H1 (cell line): Measurements from ENCODE around the gene FGGY. TPM values are rescaled to one million over a fixed set of nuclear protein-coding genes. Genes with fewer than 3 reads are reported as not detected.

Source experiments
- CTCF ChIA-PET: fragments of 300-600 bp; sonication (Branson Sonifier 250); formaldehyde crosslinking; loops from one replicate; lab custom pipeline; 2021; ENCODE audit not compliant: partially characterized antibody; lab: Charles Lee
- POLR2A ChIA-PET: fragments of 300-600 bp; sonication (Branson Sonifier 250); formaldehyde crosslinking; loops from one replicate; lab custom pipeline; 2021; ENCODE audit warnings: inconsistent platforms; ENCODE audit not compliant: partially characterized antibody; lab: Charles Lee
- DNase-seq, 2 experiments: peaks; one replicate each; pipeline versions ENCODE4 v3.0.0 to v3.0.0-alpha.2; 2010 to 2022; ENCODE audit warnings: low spot score in 2 of 2, low read depth in 1 of 2, mixed read lengths in 1 of 2
- FAIRE-seq: peaks from 2 replicates; lab custom pipeline; 2011; peaks lifted over from hg19 to GRCh38; lab: Jason Lieb, UNC
- H2AFZ ChIP-seq: 2 replicates; pipeline ENCODE4 v1.8.1; 2012; ENCODE audit warnings: low read length, inconsistent platforms
- H2AK5ac ChIP-seq: 2 replicates; pipeline ENCODE4 v1.6.1; 2013; ENCODE audit warnings: low read depth, low read length
- H2BK120ac ChIP-seq: replicated peaks from 2 replicates; pipeline ENCODE3; 2013; ENCODE audit warnings: low read depth, low read length, inconsistent platforms
- H2BK12ac ChIP-seq: 2 replicates; pipeline ENCODE4 v1.6.1; 2013; ENCODE audit warnings: low read depth, low read length
- H2BK15ac ChIP-seq: 2 replicates; pipeline ENCODE4 v1.6.1; 2013; ENCODE audit warnings: low read length
- H2BK20ac ChIP-seq: 2 replicates; pipeline ENCODE4 v1.6.1; 2013; ENCODE audit warnings: low read length
- H2BK5ac ChIP-seq: 2 replicates; pipeline ENCODE4 v1.6.1; 2013; ENCODE audit warnings: low read depth, low read length
- H3K14ac ChIP-seq: 2 replicates; pipeline ENCODE4 v1.6.1; 2013; ENCODE audit warnings: inconsistent platforms; ENCODE audit not compliant: insufficient read length
- H3K18ac ChIP-seq: 2 replicates; pipeline ENCODE4 v1.6.1; 2013; ENCODE audit warnings: low read length; ENCODE audit errors: extremely low read depth
- H3K23ac ChIP-seq: 2 replicates; pipeline ENCODE4 v1.6.1; 2013; ENCODE audit warnings: inconsistent platforms; ENCODE audit not compliant: insufficient read length
- H3K23me2 ChIP-seq: 2 replicates; pipeline ENCODE4 v1.6.1; 2013; ENCODE audit warnings: low read depth, low read length
- H3K27ac ChIP-seq: 2 replicates; pipeline ENCODE4 v1.6.1; 2011; ENCODE audit warnings: low read depth, low read length, inconsistent platforms
- H3K27me3 ChIP-seq, 4 experiments: replicated peaks in 1 of 4; 1 replicate in 1 of 4; 2 replicates in 3 of 4; pipeline versions ENCODE4 v1.6.1 to v1.8.1; 2011 to 2013; ENCODE audit warnings: low read length in 3 of 4, mild to moderate bottlenecking in 3 of 4, inconsistent platforms in 2 of 4, mixed read lengths in 2 of 4, moderate library complexity in 1 of 4; ENCODE audit not compliant: control insufficient read depth in 3 of 4, insufficient read depth in 3 of 4; ENCODE audit errors: extremely low read depth in 1 of 4
- H3K36me3 ChIP-seq, 4 experiments: 2 replicates each; pipeline versions ENCODE4 v1.6.1 to v1.8.1; 2011 to 2013; ENCODE audit warnings: mild to moderate bottlenecking in 4 of 4, low read length in 3 of 4, moderate library complexity in 2 of 4, control low read depth in 1 of 4, inconsistent platforms in 1 of 4; ENCODE audit not compliant: insufficient read depth in 4 of 4, control insufficient read depth in 2 of 4
- H3K4ac ChIP-seq: replicated peaks from 2 replicates; pipeline ENCODE3; 2013; ENCODE audit warnings: low read length, low read depth, mixed read lengths, inconsistent platforms; ENCODE audit not compliant: insufficient read length
- H3K4me1 ChIP-seq, 4 experiments: replicated peaks in 1 of 4; 1 replicate in 1 of 4; 2 replicates in 3 of 4; pipeline versions ENCODE4 v1.6.1 to v1.8.1; 2011 to 2013; ENCODE audit warnings: low read length in 3 of 4, inconsistent platforms in 2 of 4, mixed read lengths in 1 of 4; ENCODE audit not compliant: insufficient read depth in 4 of 4, control insufficient read depth in 3 of 4
- H3K4me2 ChIP-seq, 2 experiments: 2 replicates each; pipeline versions ENCODE4 v1.6.1 to v1.8.1; 2011 to 2013; ENCODE audit warnings: low read depth in 2 of 2, low read length in 2 of 2, control low read depth in 1 of 2, inconsistent platforms in 1 of 2, mild to moderate bottlenecking in 1 of 2; ENCODE audit not compliant: insufficient read depth in 1 of 2
- H3K4me3 ChIP-seq, 4 experiments: fragments of 200-600, 300-600 bp in 1 of 4; sonication (generic), shearing (Covaris generic), sonication (Bioruptor Twin) in 1 of 4; 2 replicates each; pipeline versions ENCODE4 v1.5.1 to v1.8.1; 2011 to 2016; ENCODE audit warnings: low read length in 4 of 4, low read depth in 3 of 4, control low read depth in 2 of 4, inconsistent platforms in 2 of 4, mild to moderate bottlenecking in 2 of 4, mixed read lengths in 1 of 4, moderate library complexity in 1 of 4; ENCODE audit not compliant: insufficient read depth in 2 of 4; ENCODE audit errors: extremely low read depth in 1 of 4
- H3K56ac ChIP-seq: replicated peaks from 2 replicates; pipeline ENCODE3; 2013; ENCODE audit warnings: low read depth, mild to moderate bottlenecking, mixed read lengths, low read length, inconsistent platforms; ENCODE audit not compliant: insufficient read length
- H3K79me1 ChIP-seq: 2 replicates; pipeline ENCODE4 v1.6.1; 2013; ENCODE audit warnings: low read depth, low read length, control low read depth
- H3K79me2 ChIP-seq, 2 experiments: 2 replicates each; pipeline versions ENCODE4 v1.6.1 to v1.8.1; 2012 to 2013; ENCODE audit warnings: low read length in 2 of 2, mild to moderate bottlenecking in 2 of 2, inconsistent platforms in 1 of 2; ENCODE audit not compliant: insufficient read depth in 2 of 2, control insufficient read depth in 1 of 2
- H3K9ac ChIP-seq, 4 experiments: replicated peaks in 1 of 4; 1 replicate in 1 of 4; 2 replicates in 3 of 4; pipeline versions ENCODE4 v1.6.1 to v1.8.1; 2011 to 2013; ENCODE audit warnings: low read depth in 3 of 4, low read length in 3 of 4, control low read depth in 2 of 4, mild to moderate bottlenecking in 2 of 4, moderate library complexity in 2 of 4, inconsistent platforms in 1 of 4; ENCODE audit errors: extremely low read depth in 1 of 4
- H3K9me3 ChIP-seq, 2 experiments: 2 replicates each; pipeline versions ENCODE4 v1.6.1 to v1.8.1; 2012 to 2013; ENCODE audit warnings: mild to moderate bottlenecking in 2 of 2, moderate library complexity in 2 of 2, control low read depth in 1 of 2, inconsistent platforms in 1 of 2, low read depth in 1 of 2, low read length in 1 of 2, mixed read lengths in 1 of 2; ENCODE audit not compliant: insufficient read depth in 2 of 2
- H4K20me1 ChIP-seq, 2 experiments: replicated peaks in 1 of 2; 2 replicates each; pipeline versions ENCODE3 to v1.8.1; 2011 to 2013; ENCODE audit warnings: inconsistent platforms in 2 of 2, low read length in 2 of 2, mild to moderate bottlenecking in 1 of 2; ENCODE audit not compliant: insufficient read depth in 2 of 2, control insufficient read depth in 1 of 2
- H4K5ac ChIP-seq: 2 replicates; pipeline ENCODE4 v1.6.1; 2013; ENCODE audit warnings: low read length, low read depth, mixed read lengths, inconsistent platforms; ENCODE audit not compliant: insufficient read length
- H4K8ac ChIP-seq: 2 replicates; pipeline ENCODE4 v1.8.0; 2013; ENCODE audit warnings: mild to moderate bottlenecking, moderate library complexity, low read length, inconsistent platforms; ENCODE audit not compliant: insufficient read depth; ENCODE audit errors: extremely low read depth
- H4K91ac ChIP-seq: replicated peaks from 2 replicates; pipeline ENCODE3; 2013; ENCODE audit warnings: low read length, mixed read lengths, inconsistent platforms; ENCODE audit not compliant: insufficient read length
- BCL11A ChIP-seq, 2 experiments: IDR thresholded peaks; one replicate each; pipeline ENCODE4 v1.6.1; 2011; ENCODE audit warnings: low read depth in 2 of 2, low read length in 2 of 2, mild to moderate bottlenecking in 2 of 2
- POLR2A ChIP-seq, 2 experiments: IDR thresholded peaks; 1 replicate in 1 of 2; 2 replicates in 1 of 2; pipeline ENCODE4 v1.6.1; 2011; ENCODE audit warnings: low read depth in 2 of 2, low read length in 2 of 2, mild to moderate bottlenecking in 2 of 2; ENCODE audit errors: control extremely low read depth in 1 of 2
- POU5F1 ChIP-seq: IDR thresholded peaks from 2 replicates; pipeline ENCODE4 v1.6.1; 2011; ENCODE audit warnings: low read depth, mild to moderate bottlenecking, low read length, moderate library complexity
- RAD21 ChIP-seq, 2 experiments: IDR thresholded peaks in 1 of 2; conservative IDR thresholded peaks in 1 of 2; 2 replicates each; pipeline ENCODE4 v1.6.1; 2011; ENCODE audit warnings: low read depth in 2 of 2, low read length in 2 of 2, improper control_type of control experiment in 1 of 2, inconsistent platforms in 1 of 2, mild to moderate bottlenecking in 1 of 2, moderate library complexity in 1 of 2
- SIN3A ChIP-seq, 2 experiments: IDR thresholded peaks in 1 of 2; conservative IDR thresholded peaks in 1 of 2; 2 replicates each; pipeline ENCODE4 v1.6.1; 2011 to 2012; ENCODE audit warnings: low read length in 2 of 2, improper control_type of control experiment in 1 of 2, low read depth in 1 of 2, mild to moderate bottlenecking in 1 of 2
- TEAD4 ChIP-seq: IDR thresholded peaks from 2 replicates; pipeline ENCODE4 v1.6.1; 2012; ENCODE audit warnings: low read depth, low read length, inconsistent platforms, mixed read lengths
- YY1 ChIP-seq: IDR thresholded peaks from 2 replicates; pipeline ENCODE4 v1.6.1; 2011; ENCODE audit warnings: low read depth, mild to moderate bottlenecking, low read length
- WGBS, 2 experiments: shearing (Covaris generic) in 1 of 2; methylation state at CpG; one replicate each; pipeline versions ENCODE4 v1.1.6 to v1.1.7; 2013 to 2015; ENCODE audit warnings: low lambda C conversion rate in 2 of 2, mixed read lengths in 2 of 2, inconsistent platforms in 1 of 2, low coverage in 1 of 2, missing lambda C conversion rate in 1 of 2; ENCODE audit not compliant: insufficient replicate concordance in 2 of 2, insufficient coverage in 1 of 2, insufficient read length in 1 of 2; ENCODE audit errors: extremely low coverage in 1 of 2, missing lambda C conversion rate in 1 of 2; 5-methylcytosine and 5-hydroxymethylcytosine counted together
- polyA plus RNA-seq, 7 experiments: library from polyadenylated mRNA; depleted of rRNA in 3 of 7; stranded (reverse) in 5 of 7; unstranded in 2 of 7; fragments of >200 nt in 5 of 7; fragments of 200-250 nt in 2 of 7; gene quantifications; 1 replicate in 5 of 7; 2 replicates in 1 of 7; 4 replicates in 1 of 7; pipeline versions ENCODE4 v1.2.1 to v1.2.3, GENCODE V29; 2011 to 2013; ENCODE audit warnings: missing spikeins in 2 of 7, mixed read lengths in 2 of 7
- total RNA-seq: library from RNA; stranded (reverse); fragmentation: NEBNext Ultra II Directional; extraction: Animal tissue kit (Norgen Biotek cat#: 25700); gene quantifications from 2 replicates; pipeline ENCODE4 v1.2.1, GENCODE V29; 2021
- TF ChIP-seq, protein P1 (sequence below), 3 experiments: IDR thresholded peaks; 1 replicate in 2 of 3; 2 replicates in 1 of 3; pipeline versions ENCODE4 v1.5.1 to v1.6.1; 2011; ENCODE audit warnings: low read length in 3 of 3, mild to moderate bottlenecking in 3 of 3, inconsistent platforms in 2 of 3, low read depth in 1 of 3, moderate library complexity in 1 of 3; ENCODE audit not compliant: insufficient read depth in 1 of 3; ENCODE audit errors: control extremely low read depth in 1 of 3
- TF ChIP-seq, protein P2 (sequence below): IDR thresholded peaks from 2 replicates; pipeline ENCODE4 v1.6.1; 2012; ENCODE audit warnings: inconsistent platforms

Gene FGGY
- total and polyA plus RNA-seq, 2 of the 8 experiments (the other 6 are each of a cell fraction or from before 2014, with no cell fraction given), result 10.3 to 12.5 TPM

DNA sequence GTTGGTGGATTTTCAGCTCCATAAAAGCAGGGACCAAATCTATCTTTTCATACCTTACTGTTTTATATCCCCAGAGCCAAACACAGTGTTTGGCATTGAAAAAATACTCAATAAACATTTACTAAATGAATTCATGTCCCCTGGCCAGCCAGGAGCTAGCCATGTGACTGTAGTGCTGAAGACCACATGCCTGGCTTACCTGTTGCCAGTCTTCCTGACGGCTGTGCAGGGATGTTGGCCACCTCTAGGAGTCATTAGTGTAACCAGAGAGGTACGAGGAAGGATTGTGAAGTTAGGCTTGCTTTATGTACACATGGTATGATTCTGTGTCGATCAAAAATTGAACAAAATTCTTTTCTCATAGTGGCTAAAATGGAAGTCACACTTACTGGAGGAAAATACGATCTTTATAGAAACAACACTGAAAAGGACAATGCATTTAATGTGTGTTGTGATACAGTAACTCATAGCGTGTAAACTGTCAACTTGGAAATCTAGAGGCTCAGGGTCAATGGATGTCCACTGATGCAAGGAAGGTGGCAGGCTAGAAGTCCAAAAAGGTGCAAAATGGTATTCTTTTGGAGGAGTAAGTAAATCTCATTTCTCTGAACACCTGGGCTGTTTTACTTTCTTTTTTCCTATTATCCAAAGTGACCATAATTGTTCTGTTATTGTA is 60.9 kb downstream of the FGGY start:
- no peak for DNase-seq
- Histone ChIP-seq H2BK120ac (no peak overlapping the region), H3K27me3 (no peaks in the 10 kb centered on the region), H2AFZ (no peak overlapping the region), H3K56ac (no peak overlapping the region), H4K91ac (no peak overlapping the region), H4K8ac (no peak overlapping the region), H3K4me2 (no peak overlapping the region), H3K23me2 (no peaks in the 10 kb centered on the region), H3K27ac (no peak overlapping the region), H3K4ac (no peak overlapping the region), H4K5ac (no peak overlapping the region), H4K20me1 (no peaks in the 10 kb centered on the region), H3K18ac (no peak overlapping the region), H2BK15ac (no peak overlapping the region), H3K14ac (no peak overlapping the region), H2BK5ac (no peak overlapping the region), H3K23ac (no peak overlapping the region), H3K4me3 (no peak overlapping the region), H2AK5ac (no peak overlapping the region), H3K36me3 (no peaks in the 10 kb centered on the region), H3K9me3 (no peaks in the 10 kb centered on the region), H3K4me1 (peaks cover 0 to 2% (median 0%) of the 10 kb centered on the region in 4 experiments; a peak in 1 of 7 replicates), H2BK20ac (no peak overlapping the region), H2BK12ac (no peak overlapping the region), H3K79me1 (no peaks in the 10 kb centered on the region), H3K9ac (no peak overlapping the region), H3K79me2 (no peaks in the 10 kb centered on the region)
- ChIA-PET POLR2A (no interaction called here), CTCF (interaction anchor here (0.7 kb wide), 1 partner anchor 279 kb away, joined by 4 read pairs; no protein-coding TSS in a partner anchor)
- peak; percentile 77 for FAIRE-seq
- TF ChIP-seq RAD21 (IDR thresholded peaks at IDR 0.05 in 1 of 2, conservative IDR thresholded peaks at IDR 0.05 in 1 of 2; ENCODE audit: low read depth in 2 of 2, low read length in 2 of 2) (peak; percentile 27 to 48; a peak in 3 of 4 replicates), YY1 (no peak), POLR2A (IDR thresholded peaks at IDR 0.05; ENCODE audit: control extremely low read depth in 1 of 2, low read depth in 2 of 2, low read length in 2 of 2) (no peak), TEAD4 (no peak), POU5F1 (no peak), SIN3A (conservative IDR thresholded peaks at IDR 0.05 in 1 of 2, IDR thresholded peaks at IDR 0.05 in 1 of 2; ENCODE audit: low read depth in 1 of 2, low read length in 2 of 2) (0 out of 4 replicates have a peak, but pooled peaks of 1 of the 2 experiments have one; percentile 52), BCL11A (IDR thresholded peaks at IDR 0.05; ENCODE audit: low read depth in 2 of 2, low read length in 2 of 2) (no peak)
- TF ChIP-seq, protein P1, sequence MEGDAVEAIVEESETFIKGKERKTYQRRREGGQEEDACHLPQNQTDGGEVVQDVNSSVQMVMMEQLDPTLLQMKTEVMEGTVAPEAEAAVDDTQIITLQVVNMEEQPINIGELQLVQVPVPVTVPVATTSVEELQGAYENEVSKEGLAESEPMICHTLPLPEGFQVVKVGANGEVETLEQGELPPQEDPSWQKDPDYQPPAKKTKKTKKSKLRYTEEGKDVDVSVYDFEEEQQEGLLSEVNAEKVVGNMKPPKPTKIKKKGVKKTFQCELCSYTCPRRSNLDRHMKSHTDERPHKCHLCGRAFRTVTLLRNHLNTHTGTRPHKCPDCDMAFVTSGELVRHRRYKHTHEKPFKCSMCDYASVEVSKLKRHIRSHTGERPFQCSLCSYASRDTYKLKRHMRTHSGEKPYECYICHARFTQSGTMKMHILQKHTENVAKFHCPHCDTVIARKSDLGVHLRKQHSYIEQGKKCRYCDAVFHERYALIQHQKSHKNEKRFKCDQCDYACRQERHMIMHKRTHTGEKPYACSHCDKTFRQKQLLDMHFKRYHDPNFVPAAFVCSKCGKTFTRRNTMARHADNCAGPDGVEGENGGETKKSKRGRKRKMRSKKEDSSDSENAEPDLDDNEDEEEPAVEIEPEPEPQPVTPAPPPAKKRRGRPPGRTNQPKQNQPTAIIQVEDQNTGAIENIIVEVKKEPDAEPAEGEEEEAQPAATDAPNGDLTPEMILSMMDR (IDR thresholded peaks at IDR 0.05; ENCODE audit: control extremely low read depth in 1 of 3, insufficient read depth in 1 of 3, low read depth in 1 of 3, low read length in 3 of 3), result peak; percentile 2 to 22 (median 8); a peak in 2 of 4 replicates
- TF ChIP-seq, protein P2, sequence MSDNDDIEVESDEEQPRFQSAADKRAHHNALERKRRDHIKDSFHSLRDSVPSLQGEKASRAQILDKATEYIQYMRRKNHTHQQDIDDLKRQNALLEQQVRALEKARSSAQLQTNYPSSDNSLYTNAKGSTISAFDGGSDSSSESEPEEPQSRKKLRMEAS, result peak; percentile 84
- 87% methylated on average over 5 of the region's 5 CpGs; no CpG with 5 or more reads in 1 of the 2 experiments for WGBS, 2 experiments
